NCI-H146 treated with DMSO at 0.1 percent for 48 hours (cell line): ENCODE measurements around the gene CNTLN.

Source experiments
- DNase-seq: peaks from one replicate; lab custom pipeline; 2025; ENCODE audit not compliant: unreplicated experiment; lab: John Stamatoyannopoulos, UW

CNTLN gene, protein sequence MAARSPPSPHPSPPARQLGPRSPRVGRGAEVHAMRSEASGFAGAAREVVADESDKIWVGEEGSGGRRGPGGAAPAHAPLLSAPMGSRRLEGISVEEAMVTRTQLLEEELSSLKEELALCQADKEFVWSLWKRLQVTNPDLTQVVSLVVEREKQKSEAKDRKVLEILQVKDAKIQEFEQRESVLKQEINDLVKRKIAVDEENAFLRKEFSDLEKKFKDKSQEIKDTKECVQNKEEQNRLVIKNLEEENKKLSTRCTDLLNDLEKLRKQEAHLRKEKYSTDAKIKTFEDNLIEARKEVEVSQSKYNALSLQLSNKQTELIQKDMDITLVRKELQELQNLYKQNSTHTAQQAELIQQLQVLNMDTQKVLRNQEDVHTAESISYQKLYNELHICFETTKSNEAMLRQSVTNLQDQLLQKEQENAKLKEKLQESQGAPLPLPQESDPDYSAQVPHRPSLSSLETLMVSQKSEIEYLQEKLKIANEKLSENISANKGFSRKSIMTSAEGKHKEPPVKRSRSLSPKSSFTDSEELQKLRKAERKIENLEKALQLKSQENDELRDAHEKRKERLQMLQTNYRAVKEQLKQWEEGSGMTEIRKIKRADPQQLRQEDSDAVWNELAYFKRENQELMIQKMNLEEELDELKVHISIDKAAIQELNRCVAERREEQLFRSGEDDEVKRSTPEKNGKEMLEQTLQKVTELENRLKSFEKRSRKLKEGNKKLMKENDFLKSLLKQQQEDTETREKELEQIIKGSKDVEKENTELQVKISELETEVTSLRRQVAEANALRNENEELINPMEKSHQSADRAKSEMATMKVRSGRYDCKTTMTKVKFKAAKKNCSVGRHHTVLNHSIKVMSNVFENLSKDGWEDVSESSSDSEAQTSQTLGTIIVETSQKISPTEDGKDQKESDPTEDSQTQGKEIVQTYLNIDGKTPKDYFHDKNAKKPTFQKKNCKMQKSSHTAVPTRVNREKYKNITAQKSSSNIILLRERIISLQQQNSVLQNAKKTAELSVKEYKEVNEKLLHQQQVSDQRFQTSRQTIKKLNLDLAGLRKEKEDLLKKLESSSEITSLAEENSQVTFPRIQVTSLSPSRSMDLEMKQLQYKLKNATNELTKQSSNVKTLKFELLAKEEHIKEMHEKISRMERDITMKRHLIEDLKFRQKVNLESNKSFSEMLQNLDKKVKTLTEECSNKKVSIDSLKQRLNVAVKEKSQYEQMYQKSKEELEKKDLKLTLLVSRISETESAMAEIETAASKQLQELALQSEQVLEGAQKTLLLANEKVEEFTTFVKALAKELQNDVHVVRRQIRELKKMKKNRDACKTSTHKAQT (N-terminal part only)

DNA sequence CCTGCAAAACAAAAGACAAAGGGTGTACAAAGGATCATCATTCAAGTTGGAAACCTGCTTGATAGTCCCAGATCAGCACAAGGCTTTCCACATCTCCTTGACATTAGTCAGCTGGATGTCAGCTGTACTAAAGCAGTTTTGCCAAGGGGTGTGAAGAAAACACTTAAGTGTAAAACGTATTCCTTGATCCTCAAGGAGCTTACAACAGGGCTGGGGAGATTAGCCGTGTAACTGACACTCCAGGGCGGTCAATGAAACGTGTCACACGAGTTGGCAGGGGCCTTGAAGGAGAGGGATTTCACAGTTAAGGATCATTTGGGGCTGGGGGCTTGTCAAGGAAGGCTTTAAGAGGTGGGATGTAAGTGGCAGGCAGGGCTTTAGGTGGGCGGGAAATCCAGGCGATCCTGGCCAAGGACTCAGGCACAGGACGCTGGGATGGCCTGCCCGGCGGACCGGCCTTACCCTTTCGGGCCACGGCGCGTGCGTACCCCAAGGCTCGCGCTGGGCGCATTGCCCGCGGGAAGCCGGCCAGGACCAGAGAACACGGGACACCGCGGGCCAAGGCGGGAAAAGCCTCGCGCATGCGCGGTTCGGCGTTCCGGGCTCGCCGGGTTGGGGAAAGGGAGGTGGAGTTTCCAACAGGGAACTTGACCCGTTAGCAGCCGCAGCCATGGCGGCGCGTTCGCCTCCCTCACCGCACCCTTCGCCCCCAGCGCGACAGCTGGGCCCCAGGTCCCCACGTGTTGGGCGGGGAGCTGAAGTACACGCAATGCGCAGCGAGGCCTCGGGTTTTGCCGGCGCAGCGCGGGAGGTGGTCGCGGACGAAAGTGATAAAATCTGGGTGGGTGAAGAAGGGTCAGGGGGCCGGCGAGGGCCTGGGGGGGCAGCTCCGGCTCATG lies at the start of gene CNTLN:
Gene CNTLN (plus strand): TSS at position 645 of the 899 bp plus-strand sequence. CDS start 26 bp downstream, at position 671.
- DNase-seq = peak; percentile 89

DNA sequence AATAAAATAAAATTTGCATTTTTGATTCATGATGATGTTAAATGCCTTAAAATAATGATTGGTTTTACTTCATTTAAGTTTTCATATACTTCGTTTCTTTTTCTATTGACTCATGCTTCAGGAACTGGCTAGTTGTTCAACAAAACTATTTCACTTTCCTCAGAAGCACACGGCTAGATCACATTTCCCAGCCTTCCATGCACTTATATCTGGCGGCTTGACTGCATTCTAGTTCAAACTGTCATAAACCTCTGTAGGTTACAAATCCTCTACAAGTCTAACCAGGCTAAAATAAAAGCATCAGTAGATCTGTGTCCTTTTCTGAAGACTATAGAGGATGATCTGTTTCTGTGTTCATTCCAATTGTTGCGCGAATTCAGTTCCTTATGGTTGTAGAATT lies 46.3 kb upstream of the CNTLN start:
- DNase-seq = no peak

DNA sequence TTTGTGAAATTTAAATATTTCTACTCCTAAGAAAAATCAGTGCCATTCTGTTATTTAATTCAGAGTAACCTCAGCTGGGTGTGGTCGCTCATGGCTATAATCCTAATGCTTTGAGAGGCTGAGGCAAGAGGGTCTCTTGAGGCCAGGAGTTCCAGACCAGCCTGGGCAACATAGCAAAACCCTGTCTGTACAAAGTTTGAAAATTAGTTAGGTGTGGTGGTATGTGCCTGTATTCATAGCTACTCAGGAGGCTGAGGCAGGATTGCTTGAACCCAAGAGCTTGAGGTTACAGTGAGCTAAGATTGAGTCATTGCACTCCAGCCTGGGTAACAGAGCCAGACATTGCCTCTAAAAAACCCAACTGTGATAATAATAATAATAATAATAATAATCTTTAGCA lies 44.8 kb upstream of the CNTLN start:
- DNase-seq = no peak

DNA sequence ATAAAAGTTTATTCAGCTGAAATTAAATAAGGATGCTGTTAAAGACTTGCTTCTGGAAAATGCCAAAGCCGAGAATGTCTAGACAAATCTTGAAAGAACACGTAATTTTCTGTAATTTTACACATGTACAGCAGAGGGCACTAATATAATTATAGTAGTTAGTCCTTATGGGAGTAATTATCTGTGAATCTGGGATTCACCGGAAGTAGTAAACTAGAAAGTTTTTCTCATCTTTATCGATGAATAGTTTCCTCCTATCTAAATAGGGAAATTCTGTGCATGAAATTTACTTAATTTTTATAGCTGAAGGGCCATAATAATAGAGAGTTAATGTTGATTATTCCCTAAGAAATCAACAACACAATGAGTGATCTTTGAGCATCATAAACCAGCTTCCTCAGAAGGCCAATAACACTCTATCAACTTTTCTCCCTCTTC lies 18.4 kb upstream of the CNTLN start:
- peak; percentile 70 for DNase-seq

DNA sequence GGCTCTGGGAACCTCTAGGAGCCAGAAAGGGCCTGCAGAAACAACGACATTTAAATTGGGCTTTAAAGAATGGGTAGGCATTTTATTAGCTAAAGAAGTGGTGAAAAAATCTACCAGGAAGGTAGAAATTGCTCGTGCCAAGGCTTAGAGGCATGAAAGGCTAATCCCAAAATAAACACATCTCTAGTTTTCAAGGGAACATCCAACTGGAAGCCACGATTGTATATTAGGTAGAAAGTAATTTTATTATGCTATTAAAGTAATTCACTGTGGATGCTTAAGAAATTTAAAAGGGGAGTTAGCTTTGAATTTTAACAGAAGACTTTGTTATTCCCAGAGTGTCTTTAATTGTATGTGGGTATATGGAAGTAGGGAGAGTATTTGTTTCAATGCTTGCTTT lies 17.5 kb upstream of the CNTLN start:
- DNase-seq = no peak

DNA sequence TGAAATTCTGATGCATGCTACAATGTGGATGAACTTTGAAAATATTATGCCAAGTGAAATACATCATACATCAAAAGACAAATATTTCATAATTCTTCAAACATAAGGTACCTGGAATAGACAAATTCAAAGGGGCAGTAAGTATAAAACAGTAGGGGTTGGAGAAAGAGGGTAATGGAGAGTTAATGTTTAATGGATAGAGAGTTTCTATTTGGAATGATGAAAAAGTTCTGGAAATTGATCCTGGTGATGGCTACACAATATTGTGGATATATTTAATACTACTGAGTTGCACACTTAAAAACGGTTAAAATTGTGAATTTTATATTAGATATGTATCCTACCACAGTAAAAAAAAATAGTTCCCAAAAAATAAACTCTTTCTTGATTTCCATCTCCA lies 14.6 kb upstream of the CNTLN start:
- no peak for DNase-seq

DNA sequence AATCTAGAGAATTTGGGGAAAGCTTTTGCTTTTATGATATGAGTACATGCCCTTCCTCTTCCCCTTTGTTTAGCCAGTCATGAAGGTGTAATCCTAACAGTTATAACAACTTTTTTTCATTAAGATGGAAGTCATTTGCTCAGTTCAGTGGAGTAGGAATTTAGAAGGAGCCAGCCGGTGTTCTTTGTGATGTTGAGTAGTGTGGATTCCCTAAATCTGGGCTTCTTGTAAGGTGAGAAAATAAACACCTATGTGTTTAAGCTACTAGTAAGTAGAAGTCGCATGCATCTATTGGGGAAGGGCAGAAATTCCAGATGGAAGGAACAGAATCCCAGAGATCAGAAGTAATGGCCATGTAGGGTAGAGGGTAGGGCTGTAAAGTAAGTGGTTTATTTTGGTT lies 13.6 kb upstream of the CNTLN start:
- DNase-seq = no peak

DNA sequence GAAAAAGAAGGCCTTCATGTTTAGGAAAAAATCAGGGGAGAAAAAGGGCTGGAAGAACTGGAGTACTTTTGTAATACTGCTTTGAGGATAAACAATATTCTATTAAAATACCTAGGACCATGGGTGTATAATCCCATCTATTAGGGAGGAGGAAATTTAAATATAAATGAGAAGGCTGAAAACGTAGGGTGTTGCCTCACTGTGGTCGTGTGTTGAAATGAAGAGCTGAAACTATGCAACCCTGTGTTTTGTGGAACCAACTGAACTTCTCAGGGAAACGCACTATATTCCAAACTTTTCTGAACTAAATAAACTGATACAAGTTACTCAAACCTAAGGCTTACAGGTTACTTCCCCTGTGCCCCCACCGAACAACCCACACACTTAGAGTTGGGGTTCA lies 4.5 kb upstream of the CNTLN start:
- no peak for DNase-seq

DNA sequence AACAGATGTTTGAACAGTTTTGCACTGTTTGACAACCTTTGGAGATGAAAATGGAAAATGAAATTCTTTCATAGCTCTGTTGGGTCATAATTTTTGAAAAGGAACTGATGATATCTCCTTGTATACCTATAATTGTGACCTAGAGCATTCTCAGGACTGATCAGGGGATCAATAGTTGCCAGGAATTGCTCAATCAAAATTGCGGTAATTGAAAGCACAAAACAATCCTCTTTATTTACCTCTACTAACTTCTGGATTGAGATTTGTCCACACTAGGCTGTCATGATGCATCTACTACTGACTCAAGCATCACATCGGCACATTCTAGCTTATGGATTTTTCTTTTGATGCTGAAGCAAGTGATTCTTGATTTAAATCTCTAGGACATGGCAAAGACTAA lies 4.1 kb upstream of the CNTLN start:
- DNase-seq = no peak

DNA sequence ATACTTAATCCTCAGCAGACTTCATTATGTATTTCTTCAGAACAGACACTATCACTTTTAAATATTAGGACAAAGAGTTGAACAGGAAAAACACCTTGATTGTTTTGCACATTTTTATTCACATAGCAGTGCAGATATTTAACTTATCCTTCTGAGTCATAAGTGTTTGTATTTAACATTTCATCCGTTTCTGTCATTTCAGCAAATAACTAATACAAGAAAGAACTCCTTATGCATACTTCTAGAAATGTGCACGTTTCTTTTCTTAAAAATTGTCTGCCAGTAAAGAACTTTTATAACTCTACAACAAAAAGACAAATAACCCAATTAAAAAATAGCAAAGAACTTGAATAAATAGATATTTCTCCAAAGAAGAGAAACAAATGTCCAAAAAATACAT lies 3.3 kb upstream of the CNTLN start:
- no peak for DNase-seq

DNA sequence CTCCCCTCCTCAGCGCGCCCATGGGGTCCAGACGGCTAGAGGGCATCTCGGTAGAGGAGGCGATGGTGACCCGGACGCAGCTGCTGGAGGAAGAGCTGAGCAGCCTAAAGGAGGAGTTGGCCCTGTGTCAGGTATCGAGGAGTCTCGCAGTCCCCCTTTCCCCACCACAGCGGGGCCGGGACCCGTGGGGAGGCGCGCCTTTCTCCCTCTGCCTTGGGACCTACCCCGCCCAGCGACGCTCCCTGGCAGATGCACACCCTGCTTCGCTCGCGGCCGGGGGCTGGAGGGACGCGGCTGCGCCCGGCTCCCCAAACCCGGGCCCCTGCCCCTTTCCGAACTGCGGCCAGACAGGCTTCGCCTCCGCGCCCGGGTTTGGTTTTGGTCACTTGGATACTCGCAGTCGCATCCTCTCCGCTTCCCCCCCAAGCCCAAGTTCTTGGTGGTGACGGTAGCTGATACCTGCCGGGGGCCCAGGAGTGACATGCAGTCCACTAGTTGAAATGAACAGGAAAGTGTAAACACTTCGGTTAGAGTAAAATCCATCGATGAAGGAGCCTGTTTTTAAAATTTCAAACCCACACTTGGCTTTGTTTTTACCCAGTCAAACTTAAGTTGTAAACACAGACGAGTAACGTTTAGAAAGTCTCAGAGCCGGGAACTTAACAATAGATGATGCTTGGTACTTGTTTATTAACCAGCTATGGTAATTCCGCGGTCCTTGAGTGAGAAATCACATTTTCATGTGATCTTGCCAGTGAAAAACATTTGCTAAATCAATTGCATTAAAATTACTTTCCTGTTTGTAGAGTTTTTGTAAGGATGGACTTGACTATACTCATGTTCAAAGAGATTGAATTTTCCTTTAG lies 688 bp downstream of the CNTLN start:
- peak; percentile 63 for DNase-seq

DNA sequence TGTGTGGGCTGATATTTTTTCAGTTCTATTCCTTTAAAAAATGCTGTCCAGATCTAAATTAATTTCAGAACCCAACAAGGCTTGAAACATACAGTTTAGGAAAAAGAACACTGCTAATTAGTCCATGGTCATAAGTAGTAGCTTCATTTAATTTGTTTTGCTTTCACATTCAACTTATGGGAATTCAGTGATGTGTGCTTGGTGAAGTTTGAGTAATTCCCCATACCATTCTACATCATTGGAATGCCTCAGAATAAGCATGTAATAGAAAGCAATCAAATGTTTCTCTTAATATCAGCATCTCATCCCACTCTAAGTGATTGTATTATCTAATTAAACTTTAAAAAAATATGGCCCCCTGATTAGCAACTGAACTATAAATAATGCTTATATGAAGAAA lies 2.7 kb downstream of the CNTLN start:
- no peak for DNase-seq

DNA sequence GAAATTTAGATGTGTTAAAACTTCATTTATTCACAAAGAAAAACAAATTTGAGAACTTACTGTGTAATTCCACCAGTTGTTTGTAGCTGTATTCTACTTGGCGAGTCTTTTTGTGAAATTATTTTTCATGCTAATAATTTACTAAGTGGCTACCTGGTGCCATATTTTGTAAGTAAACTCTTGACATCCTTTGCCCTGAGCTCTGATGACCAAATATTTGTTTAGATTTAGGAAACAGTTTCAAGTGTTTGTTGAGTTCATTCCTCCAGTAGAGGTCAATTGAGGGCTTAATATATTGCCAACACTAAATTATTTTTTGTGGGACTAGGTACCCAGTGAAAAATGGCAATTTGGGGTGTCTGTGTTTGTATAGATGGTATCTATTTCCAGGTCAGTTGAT lies 3.7 kb downstream of the CNTLN start:
- DNase-seq = no peak

DNA sequence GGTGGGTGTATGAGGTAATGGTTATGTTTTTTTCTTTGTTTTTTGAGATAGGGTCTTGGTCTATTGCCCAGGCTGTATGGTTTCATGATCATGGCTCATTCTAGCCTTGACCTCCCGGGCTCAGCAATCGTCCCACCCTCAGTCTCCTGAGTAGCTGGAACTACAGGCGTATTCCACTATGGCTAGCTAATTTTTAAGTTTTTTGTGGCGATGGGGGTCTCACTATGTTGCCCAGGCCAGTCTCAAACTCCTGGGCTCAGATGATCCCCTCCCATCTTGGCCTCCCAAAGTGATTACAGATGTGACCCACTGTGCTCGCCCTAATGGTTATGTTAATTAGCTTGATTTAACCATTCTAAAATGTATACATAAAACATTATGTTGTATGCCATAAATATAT lies 5.6 kb downstream of the CNTLN start:
- no peak for DNase-seq

DNA sequence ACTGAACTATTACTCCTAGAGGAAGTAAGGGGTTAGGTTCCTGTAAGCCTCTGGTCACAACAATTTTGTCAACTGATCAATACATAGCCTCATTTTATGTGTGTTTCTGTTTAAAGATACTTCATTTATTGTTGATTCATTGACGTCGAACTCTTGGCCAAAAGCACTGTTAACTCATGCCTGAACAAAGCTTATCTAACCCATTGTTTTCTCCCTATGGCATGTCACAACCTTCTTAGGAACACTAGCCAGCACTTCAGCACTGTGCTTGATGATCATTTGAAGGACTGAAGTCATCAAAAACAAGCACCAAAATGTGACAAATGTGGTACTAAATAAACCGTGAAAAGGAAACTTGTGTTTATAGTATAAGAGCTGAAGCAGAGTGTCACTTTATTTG lies 13.5 kb downstream of the CNTLN start:
- DNase-seq = no peak

DNA sequence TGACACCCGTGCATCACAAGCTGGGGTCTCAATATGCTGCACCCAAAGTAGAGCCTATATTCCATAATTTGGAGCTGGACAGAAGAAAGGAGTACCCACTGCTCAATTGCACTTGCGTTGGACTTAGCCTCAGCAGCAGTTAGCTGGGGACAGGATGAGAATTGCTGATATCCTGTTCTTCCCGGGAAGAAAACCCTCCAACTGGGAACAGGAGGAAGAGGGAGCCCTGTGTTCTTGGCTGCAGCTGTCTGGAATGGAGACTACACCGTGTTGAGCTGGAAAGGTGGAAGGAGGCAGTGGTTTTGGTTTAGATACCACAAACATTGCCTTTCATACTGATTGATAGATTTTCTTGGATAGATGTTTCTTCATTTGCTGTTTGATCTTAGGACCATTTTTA lies 24.6 kb downstream of the CNTLN start:
- no peak for DNase-seq

DNA sequence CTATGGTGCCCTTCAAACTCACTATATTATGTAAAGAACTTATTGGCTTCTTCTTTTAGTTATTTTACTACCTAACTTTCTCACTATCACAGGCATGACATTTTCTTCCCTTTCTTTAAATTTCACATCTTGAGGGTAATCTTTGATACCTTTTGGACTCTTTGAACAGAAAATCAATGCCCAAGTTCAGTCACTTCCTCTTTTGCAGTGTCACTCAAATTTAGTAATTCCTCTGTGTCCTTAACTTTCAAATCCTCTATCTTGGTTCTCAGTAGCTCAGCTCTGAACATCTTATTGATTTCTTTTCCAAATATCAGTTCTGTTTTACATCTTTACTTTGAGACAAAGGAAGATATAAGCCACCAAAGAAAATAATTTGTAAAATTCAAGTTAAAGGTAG lies 25.5 kb downstream of the CNTLN start:
- DNase-seq = no peak

DNA sequence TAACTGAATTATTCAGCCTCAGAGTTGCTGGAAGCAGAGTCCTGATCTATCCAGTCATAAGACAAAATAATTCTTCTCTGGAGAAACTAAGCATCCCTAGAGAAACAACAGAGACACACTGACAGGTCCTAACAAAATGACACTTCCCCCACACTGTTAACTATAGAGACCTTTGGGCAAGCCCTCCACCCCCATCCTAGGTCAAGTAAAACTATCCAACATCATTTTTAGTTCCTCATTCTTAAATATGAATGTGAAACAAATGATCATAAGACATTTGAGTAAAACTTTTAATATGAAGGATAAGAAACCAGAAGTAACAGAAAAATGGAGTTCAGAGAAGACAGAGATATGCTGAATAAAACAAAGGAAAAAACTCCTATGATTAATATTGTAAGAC lies 30.9 kb downstream of the CNTLN start:
- DNase-seq = no peak

DNA sequence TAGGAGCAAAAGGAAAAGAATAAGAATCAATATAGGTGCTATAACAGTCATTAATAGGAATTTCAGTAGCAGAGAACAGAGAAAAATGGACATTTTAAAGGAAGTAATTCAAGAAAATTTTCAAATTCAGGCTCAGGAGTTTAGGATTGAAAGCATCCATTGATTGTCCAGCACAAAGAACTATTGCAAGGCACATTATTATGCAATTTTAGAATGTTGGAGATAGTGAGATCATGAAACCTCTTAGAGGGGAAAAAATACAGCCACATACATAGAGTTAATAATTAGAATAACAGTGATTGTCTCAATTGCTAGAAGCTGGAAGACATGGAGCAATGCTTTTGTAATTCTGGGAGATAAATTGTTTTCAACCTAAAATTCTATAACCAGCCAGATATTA lies 31.5 kb downstream of the CNTLN start:
- no peak for DNase-seq
